Fibroblast of skin of back (primary cell): ENCODE data around the gene AARS2.

Experiments used
- DNase-seq: peaks from one replicate; pipeline ENCODE4 v3.0.0-alpha.2; 2013

Gene AARS2

DNA sequence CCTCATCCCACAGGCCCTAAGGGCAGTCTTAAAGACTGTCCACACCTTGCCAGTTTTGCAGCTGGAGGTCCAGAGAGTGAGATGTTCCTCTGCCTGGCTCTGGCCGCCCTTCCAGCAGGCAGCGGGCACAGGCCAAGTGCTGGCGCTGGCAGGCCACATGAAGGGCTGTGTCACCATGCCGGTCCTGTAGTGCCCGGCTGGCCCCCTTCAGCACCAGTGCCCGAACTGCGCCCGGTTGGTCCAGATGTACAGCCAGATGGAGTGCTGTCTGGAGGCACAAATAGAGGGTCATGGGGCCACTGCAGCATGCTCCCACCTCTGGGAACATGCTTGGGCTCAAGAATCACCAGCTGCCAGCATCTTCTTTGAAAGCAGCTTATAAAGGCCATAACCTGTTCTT is 51.6 kb downstream of the AARS2 start:
- no peak for DNase-seq

- DNase-seq, result no peak
These were observed 52.5 kb downstream of the AARS2 start for GRCh38 chr6:44260451-44261297.

- DNase-seq, result no peak
These were observed 53.1 kb downstream of the AARS2 start for GRCh38 chr6:44260011-44260410.

DNA sequence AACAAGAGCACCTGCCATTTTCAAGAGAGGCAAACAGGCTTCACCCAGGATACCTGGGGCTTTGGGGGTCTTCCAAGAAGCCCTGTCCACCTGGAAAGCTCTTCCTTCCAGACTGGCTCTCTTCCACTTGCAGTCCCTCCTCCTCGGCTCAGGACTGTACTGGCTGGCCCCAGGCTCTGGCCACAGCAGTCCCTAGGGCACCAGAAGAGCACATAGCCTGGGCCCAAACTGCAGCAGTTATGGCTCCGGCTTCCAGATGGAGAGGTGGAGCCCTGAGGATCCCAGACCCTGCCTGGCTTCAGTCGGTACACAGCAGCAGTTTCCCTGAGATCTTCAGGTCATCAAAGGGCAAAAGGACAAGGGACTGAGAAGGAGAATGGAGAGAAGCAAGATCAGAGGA is 54.2 kb downstream of the AARS2 start:
- no peak for DNase-seq

DNA sequence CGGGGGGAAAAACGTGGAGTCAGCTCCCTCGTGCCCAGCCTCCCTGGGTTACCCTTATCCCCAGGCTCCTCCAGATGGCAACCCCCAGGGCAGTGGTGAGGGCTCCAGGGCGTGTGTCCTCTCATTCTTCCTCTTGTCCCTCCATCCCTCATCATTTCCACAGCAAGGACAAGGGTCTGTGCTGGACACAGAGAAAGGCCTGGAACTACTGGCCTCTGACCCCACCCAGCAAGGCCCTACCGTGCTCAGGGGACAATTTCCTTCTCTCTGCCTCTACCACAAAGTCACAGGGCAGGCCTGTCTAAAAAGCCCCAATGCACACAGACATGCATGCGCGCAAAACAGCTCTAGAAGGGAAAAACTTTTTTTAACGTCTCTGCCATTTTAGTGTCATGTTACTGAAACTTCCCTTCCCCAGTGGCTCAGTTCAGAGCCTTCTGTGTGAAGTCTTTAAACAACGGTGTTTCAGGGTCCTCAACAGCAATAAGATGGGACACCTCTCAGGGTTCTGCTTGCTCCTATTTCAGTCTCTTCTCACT is 54.8 kb downstream of the AARS2 start:
- no peak for DNase-seq

- DNase-seq, result no peak
These were observed 55.3 kb downstream of the AARS2 start for GRCh38 chr6:44257753-44258324.

GRCh38 chr6:44257025-44257752 is 56.0 kb downstream of the AARS2 start, which contains the start of gene SLC35B2:
Gene SLC35B2 (minus strand): TSS chr6:44257528. CDS start chr6:44257410, 118 bp downstream.
- peak; percentile 69 for DNase-seq

DNA sequence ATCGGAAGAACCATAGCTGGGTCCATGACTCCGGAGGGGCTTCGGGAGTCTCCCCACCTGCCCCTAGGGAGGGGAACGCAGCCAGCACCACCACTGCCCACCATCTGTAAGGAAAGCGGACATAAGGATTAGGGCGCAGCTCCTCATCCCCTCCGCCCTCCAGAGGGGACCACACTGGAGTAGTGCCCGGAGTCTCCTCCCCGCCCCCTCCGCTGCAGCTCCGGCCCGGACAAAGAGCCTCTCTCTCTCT is 56.4 kb downstream of the AARS2 start:
- DNase-seq, result no peak

DNA sequence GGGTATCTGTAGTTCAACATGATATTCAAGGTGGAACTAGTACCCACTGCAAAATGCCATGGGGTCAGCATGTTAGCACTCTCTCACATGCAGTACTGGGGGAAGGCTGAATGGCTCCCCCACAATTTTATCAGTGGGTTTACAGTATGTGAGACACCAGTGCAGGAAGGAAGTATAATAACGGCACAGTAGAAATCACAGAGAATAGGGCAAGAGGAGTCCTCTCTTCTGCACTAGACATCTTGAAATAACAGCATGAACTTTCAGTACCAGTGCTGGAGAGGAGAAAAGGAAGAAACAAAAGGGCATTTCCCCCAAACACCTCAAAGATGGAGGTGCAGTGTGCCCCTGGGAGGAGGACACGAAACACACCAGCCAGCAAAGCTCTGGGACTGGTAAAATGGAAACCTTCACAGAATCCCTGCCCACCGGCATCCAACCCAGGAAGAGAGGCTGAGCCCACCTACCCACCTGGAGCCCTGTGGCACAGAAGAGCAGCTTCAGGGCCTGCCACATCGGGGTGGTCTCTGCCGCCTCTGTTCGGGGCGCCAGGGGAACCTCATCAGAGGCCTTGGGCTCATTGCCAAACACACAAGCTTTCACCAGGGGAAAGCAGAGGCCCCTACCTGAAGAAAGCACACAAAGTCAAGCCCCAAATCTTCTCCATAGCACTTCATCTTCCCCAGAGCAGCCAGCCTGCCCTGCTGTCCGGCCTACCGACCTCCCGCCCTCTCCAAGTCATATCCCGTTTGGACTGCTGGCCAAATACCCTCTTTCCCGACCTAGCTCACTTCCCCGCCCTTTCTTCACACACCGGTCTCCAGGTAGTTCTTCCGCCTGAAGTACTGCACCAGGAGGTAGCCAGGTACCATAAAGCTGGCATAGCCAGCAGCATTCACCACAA is 57.0 kb downstream of the AARS2 start:
- no peak for DNase-seq

DNA sequence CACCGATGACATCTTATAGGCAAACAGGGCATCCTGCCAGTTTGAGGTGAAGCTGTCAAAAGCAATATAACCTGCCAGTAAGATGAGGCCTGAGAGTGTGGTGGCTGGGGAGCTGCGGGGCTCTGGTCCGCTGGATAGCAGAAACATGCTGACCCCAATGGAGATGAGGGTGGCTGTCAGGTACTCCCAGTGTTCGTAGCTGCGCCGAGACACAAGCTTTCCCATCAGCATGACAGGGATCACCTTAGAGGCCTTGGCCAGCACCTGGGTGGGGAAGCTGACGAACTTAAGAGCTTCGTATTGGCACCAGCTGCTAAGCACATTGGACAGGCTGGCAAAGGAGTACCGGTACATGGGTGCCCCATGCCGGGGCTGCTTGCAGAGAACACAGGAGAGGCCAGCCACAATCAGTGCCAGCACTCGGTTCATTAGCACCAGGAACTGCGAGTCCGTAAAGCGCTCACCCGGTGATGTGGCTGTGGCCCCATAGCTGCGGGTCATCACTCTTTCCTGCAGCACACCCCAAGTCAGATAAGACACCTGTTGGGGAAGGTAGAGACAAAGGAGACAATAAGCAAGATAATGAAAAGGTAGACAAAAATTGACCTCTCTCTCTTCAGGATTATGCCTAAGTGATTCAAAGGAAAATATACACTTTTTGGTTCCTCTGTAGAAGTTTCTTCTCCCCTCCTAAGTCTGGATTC is 57.9 kb downstream of the AARS2 start:
- DNase-seq, result no peak

GRCh38 chr6:44254191-44255104 is 58.7 kb downstream of the AARS2 start:
- DNase-seq, result no peak

- peak; percentile 33 for DNase-seq
These were observed 59.6 kb downstream of the AARS2 start for GRCh38 chr6:44253307-44254101.

- DNase-seq, result no peak
These were observed 61.3 kb downstream of the AARS2 start for GRCh38 chr6:44251576-44252524.

GRCh38 chr6:44250718-44251123 is 62.4 kb downstream of the AARS2 start:
- no peak for DNase-seq

- DNase-seq, result no peak
These were observed 63.0 kb downstream of the AARS2 start for GRCh38 chr6:44250067-44250717.
